DND-41 (cell line): ENCODE measurements around the gene AP1M1.

Source experiments
- EZH2 ChIP-seq: IDR thresholded peaks from 3 replicates; pipeline ENCODE4 v1.6.1; 2012; ENCODE audit warnings: borderline replicate concordance, low read depth, mild to moderate bottlenecking, moderate library complexity, low read length, inconsistent platforms; ENCODE audit not compliant: severe bottlenecking
- TF ChIP-seq, protein P1 (sequence below): IDR thresholded peaks from 2 replicates; pipeline ENCODE4 v1.5.1; 2012; ENCODE audit warnings: borderline replicate concordance, low read length, moderate library complexity, mild to moderate bottlenecking; ENCODE audit not compliant: poor library complexity, severe bottlenecking; ENCODE audit errors: extremely low read depth

DNA sequence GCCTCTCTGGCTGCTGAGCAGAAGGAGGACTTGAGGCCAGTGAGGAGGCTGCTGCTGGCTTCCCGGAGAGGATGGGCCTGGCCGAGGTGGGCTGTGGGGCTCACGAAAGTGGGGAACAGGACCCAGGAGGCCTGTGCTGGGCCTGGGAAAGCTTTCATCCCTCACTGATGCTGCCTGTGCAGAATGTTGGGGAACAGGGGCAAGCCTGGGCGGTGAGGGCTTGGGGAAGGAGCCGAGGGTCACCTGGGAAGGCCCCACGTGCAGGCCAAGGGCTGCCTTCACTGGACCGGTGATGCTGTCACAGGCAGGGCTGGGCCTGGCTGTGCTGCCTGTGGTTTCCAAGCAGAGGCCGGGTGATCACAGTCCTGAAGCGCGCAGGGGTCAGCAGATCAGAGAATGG, 9.4 kb downstream of the AP1M1 start:
- TF ChIP-seq, protein P1, sequence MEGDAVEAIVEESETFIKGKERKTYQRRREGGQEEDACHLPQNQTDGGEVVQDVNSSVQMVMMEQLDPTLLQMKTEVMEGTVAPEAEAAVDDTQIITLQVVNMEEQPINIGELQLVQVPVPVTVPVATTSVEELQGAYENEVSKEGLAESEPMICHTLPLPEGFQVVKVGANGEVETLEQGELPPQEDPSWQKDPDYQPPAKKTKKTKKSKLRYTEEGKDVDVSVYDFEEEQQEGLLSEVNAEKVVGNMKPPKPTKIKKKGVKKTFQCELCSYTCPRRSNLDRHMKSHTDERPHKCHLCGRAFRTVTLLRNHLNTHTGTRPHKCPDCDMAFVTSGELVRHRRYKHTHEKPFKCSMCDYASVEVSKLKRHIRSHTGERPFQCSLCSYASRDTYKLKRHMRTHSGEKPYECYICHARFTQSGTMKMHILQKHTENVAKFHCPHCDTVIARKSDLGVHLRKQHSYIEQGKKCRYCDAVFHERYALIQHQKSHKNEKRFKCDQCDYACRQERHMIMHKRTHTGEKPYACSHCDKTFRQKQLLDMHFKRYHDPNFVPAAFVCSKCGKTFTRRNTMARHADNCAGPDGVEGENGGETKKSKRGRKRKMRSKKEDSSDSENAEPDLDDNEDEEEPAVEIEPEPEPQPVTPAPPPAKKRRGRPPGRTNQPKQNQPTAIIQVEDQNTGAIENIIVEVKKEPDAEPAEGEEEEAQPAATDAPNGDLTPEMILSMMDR: no peak
- TF ChIP-seq EZH2: no peak
